Suppressor macrophage treated with lipopolysaccharide for 1 hour (primary cell): ENCODE measurements around the gene NUBP2.
"Not testable (repeated sequence)": the region's sequence is repeated elsewhere in the genome, so short reads cannot be mapped to it uniquely, and the experiment has no call there.

ENCODE experiments used
- DNase-seq, 3 donors: peaks; one replicate each; pipeline ENCODE4 v3.0.0-alpha.2; 2020 to 2022

The NUBP2 gene

DNA sequence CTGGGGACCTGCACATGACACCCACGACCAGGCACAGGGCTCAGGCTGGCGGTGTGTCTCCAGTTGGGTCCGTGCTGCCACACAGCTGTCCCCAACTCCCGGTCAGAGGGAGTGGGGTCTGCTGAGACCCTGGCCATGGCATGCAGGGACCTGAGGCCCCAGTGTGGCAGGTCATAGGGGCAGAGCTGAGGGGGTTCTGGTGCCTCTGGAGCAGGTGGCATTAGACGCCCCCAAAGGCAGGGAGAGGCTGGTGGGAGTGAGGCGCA, 4.2 kb downstream of the NUBP2 start:
- DNase-seq: no peak

DNA sequence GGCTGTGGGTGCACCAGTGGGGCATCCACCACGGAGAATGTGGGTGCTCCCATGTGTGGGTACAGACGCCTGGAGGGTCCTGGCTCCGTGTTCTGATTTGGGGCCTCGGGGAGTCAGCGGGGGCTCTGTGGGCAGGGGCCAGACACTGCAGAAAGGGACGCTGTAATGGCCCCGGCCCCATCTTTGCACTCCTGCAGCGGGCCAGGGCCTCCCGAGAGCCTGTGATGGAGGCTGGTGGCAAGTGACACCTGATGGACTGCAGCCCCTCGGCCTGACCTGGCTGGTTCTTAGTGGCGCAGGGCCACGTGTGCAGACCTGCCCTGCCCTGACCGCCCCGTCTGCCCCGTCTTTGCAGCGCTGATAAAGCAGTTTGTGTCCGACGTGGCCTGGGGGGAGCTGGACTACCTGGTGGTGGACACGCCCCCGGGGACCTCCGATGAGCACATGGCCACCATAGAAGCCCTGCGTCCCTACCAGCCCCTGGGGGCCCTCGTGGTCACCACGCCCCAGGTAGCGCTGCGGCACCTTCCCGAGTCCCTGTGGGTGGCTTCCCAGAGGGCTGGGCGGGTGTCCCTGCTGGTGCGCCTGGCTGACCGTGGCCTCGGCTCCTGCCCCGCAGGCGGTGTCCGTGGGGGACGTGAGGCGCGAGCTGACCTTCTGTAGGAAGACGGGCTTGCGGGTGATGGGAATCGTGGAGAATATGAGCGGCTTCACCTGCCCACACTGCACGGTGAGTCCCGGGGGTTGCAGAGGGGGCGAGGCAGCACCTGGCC, 4.7 kb downstream of the NUBP2 start:
- DNase-seq: no peak

GRCh38 chr16:1788095-1788707, 5.4 kb downstream of the NUBP2 start:
- DNase-seq: no peak

GRCh38 chr16:1788708-1789100, 5.9 kb downstream of the NUBP2 start:
- no peak for DNase-seq

DNA sequence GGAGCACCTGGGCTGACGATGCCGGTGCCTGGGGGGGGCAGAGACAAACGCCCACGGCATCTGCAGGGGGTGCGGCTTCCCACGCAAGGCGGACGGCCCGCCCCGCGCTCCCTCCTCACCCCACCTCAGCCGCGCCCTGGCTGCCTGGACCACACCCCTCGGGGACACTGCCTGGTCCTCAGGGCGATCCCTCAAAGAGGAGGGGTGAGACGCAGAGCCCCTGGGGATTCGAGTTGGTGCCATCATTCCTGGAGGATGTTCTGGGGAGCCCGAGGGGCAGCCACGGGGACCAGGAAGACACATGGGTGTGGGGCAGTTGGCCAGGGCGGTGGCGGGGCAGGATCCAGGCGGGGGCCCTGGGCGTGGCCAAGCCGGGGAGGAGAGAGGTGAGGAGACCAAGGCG, 6.9 kb downstream of the NUBP2 start:
- no peak for DNase-seq

- no peak for DNase-seq
Observed at GRCh38 chr16:1790261-1790610, 7.5 kb downstream of the NUBP2 start.

DNA sequence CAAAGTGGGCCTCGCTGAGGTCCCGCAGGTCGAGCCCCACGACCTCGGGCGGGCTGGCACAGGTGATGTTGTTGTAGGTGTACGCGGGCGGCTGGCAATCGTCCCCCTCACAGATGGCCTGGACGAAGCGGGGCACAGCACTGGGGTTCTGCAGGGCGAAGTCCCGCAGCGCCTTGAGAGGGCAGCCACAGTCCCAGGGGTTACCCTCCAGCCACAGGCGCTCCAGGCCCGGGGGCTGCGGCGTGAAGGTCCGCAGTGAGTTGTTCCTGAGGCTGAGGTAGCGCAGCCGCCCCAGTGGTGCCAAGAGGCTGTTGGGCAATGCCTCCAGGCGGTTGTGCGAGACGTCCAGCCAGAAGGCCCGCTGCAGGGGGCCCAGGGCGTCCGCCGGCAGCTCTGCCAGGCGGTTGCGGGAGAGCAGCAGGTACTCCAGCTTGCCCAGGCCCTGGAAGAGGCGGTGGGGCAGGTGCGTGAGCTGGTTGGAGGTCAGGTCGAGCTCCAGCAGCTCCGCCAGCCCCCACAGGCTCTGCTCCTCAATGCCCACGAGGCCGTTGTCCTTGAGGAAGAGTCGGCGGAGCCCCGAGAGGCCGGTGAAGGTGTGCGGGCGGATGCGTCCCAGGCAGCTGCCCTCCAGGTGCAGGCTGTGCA, 8.0 kb downstream of the NUBP2 start:
- DNase-seq: no peak

GRCh38 chr16:1791256-1791942, 8.6 kb downstream of the NUBP2 start:
- DNase-seq: no peak

GRCh38 chr16:1791943-1792812, 9.4 kb downstream of the NUBP2 start:
- DNase-seq: no peak

GRCh38 chr16:1792836-1793577, 10.2 kb downstream of the NUBP2 start:
- no peak for DNase-seq

- DNase-seq: no peak
Observed at GRCh38 chr16:1793578-1794220, 10.9 kb downstream of the NUBP2 start, which contains the start of gene IGFALS. Gene IGFALS (minus strand): TSS chr16:1793705. CDS start chr16:1793652, 53 bp downstream.

GRCh38 chr16:1794221-1794871, 11.6 kb downstream of the NUBP2 start:
- DNase-seq: no peak

GRCh38 chr16:1794908-1795666, 12.3 kb downstream of the NUBP2 start:
- no peak for DNase-seq

DNA sequence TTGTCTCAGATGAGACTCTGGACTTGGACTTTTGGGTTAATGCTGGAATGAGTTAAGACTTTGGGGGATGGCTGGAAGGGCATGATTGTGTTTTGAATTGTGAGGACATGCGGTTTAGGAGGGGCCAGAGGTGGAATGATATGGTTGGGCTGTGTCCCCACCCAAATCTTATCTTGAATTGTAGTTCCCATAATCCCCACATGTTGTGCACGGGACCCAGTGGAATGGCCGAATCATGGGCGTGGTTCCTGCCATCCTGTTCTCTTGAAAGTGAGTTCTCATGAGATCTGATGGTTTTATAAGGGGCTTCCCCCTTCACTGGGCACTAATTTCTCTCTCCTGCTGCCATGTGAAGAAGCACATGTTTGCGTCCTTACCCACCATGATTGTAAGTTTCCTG, 16.5 kb downstream of the NUBP2 start:
- not testable (repeated sequence) for DNase-seq

GRCh38 chr16:1800701-1801100, 17.9 kb downstream of the NUBP2 start:
- no peak for DNase-seq

- DNase-seq: no peak
Observed at GRCh38 chr16:1807626-1808025, 24.9 kb downstream of the NUBP2 start.

DNA sequence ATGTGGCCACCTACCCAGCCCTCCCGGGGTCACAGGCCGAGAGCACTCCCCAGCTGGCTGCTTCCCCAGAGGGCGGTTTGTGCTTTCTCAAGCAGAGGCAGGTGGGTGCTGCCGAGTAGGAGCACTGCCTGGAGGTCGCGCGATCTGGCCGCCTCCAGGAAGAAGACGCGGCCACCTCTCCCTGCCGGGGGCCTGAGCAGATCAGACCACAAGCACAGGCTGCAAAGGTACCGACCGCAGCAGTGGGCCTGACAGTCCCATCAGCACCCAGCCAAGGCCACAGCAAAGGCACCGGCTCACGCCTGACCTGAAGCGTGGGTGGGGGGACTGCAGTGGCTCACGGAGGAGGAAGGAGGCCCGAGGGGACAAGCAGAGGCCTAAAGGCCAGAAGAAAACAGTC, 25.9 kb downstream of the NUBP2 start:
- no peak for DNase-seq

GRCh38 chr16:1809281-1809801, 26.6 kb downstream of the NUBP2 start:
- DNase-seq: no peak

DNA sequence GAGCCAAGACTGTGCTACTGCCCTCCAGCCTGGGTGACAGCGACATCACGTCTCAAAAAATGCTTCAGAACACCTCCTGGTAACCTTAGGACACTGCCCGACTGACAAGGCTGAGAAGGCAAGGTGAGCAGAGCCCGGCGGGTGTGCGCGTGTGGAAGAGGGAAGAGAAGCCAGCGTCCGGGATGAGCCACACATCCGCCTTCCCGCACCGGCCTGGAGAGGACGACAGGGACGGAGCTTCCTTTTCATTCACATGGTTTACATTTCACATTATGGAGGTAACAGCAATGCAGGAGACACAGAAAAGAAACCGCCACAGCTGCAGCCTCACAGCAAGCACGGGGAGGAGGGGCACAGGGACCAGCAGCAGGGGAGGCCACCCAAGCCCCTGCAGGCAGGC, 27.3 kb downstream of the NUBP2 start:
- DNase-seq: no peak

DNA sequence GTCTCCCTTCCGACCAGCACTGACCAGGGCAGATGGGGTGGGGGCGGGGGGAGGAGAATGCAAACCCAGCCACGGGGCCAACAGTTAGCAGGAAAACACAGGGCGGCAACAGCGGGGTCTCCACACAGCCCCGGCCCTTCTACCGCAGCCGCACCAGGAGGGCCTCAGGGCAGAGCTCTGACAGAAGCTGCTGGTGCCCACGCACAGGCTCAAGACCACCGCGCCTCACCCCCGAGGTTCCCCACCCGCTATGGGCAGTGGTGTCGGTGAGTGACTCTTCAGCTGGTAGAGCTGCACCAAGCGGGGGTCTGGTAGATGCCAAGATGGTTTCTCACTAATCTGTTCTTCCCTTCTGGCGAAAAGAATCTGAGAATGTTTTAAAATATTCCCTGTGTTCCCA, 27.8 kb downstream of the NUBP2 start:
- no peak for DNase-seq
